GM19452 (cell line): ENCODE results near the gene CLEC4E.
"Not testable (repeated sequence)": the region's sequence is repeated elsewhere in the genome, so short reads cannot be mapped to it uniquely, and the experiment has no call there.

Source experiments
- ATAC-seq: cut with Tn5 transposase; IDR thresholded peaks from one replicate; pipeline ENCODE4 v1.9.1; 2021; ENCODE audit not compliant: unreplicated experiment

The CLEC4E gene

GRCh38 chr12:8540831-8541230, at the start of gene CLEC4E:
TSS of gene CLEC4E (minus strand) at chr12:8540905. CDS start at chr12:8540797, 108 bp downstream.
- not testable (repeated sequence) for ATAC-seq

- no peak for ATAC-seq
Observed at GRCh38 chr12:8589679-8590078, 49.0 kb upstream of the CLEC4E start.

- ATAC-seq = not testable (repeated sequence)
Observed at GRCh38 chr12:8584478-8584877, 43.8 kb upstream of the CLEC4E start.

GRCh38 chr12:8584004-8584403, 43.3 kb upstream of the CLEC4E start:
- ATAC-seq = no peak

- no peak for ATAC-seq
Observed at GRCh38 chr12:8581098-8581784, 40.5 kb upstream of the CLEC4E start.

GRCh38 chr12:8577879-8578278, 37.2 kb upstream of the CLEC4E start:
- ATAC-seq = no peak

GRCh38 chr12:8572507-8572906, 31.8 kb upstream of the CLEC4E start:
- no peak for ATAC-seq

- ATAC-seq = no peak
Observed at GRCh38 chr12:8566525-8566924, 25.8 kb upstream of the CLEC4E start.

GRCh38 chr12:8566052-8566451, 25.3 kb upstream of the CLEC4E start:
- not testable (repeated sequence) for ATAC-seq

- no peak for ATAC-seq
Observed at GRCh38 chr12:8564656-8565055, 24.0 kb upstream of the CLEC4E start.

GRCh38 chr12:8563356-8563755, 22.7 kb upstream of the CLEC4E start:
- no peak for ATAC-seq

GRCh38 chr12:8562310-8562709, 21.6 kb upstream of the CLEC4E start:
- no peak for ATAC-seq

GRCh38 chr12:8561011-8561410, 20.3 kb upstream of the CLEC4E start:
- ATAC-seq = no peak

- no peak for ATAC-seq
Observed at GRCh38 chr12:8559676-8560075, 19.0 kb upstream of the CLEC4E start.

GRCh38 chr12:8556531-8557097, 15.9 kb upstream of the CLEC4E start:
- no peak for ATAC-seq

GRCh38 chr12:8554451-8555195, 13.9 kb upstream of the CLEC4E start:
- no peak for ATAC-seq

- ATAC-seq = no peak
Observed at GRCh38 chr12:8553088-8553627, 12.5 kb upstream of the CLEC4E start.

GRCh38 chr12:8549381-8549780, 8.7 kb upstream of the CLEC4E start:
- no peak for ATAC-seq

GRCh38 chr12:8548192-8548591, 7.5 kb upstream of the CLEC4E start:
- ATAC-seq = no peak

GRCh38 chr12:8547645-8548044, 6.9 kb upstream of the CLEC4E start:
- no peak for ATAC-seq

GRCh38 chr12:8546591-8546990, 5.9 kb upstream of the CLEC4E start:
- no peak for ATAC-seq

GRCh38 chr12:8544295-8544694, 3.6 kb upstream of the CLEC4E start:
- peak; percentile 74 for ATAC-seq
